HFF-Myc (cell line): ENCODE data around the gene TSC22D2.

Experiments used
- DNase-seq: peaks from one replicate; pipeline ENCODE4 v3.0.0-alpha.2; 2011; ENCODE audit warnings: low read depth; ENCODE audit errors: extremely low read depth
- H3K4me3 ChIP-seq: replicated peaks from 2 replicates; pipeline ENCODE4 v1.5.1; 2011; ENCODE audit warnings: low read depth, mild to moderate bottlenecking, control low read depth, low read length
- CTCF ChIP-seq: IDR thresholded peaks from 2 replicates; pipeline ENCODE4 v1.5.1; 2012; ENCODE audit warnings: mild to moderate bottlenecking, low read depth, low read length, control low read depth; ENCODE audit errors: missing control alignments

Gene TSC22D2

DNA sequence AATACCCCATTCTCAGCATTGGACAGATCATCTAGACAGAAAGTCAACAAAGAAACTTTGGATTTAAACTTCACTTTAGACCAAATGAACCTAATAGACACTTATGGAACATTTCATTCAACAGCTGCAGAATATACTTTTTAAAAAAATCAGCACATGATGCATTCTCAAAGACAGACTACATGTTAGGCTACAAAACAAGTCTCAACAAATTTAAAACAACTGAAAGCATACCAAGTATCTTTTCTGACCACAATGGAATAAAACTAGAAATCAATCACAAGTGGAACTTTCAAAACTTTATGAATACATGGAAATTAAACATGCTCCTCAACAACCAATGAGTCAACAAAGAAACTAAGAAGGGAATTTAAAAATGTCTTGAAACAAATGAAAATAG is 100.3 kb downstream of the TSC22D2 start:
- H3K4me3 ChIP-seq: no peak overlapping the region
- TF ChIP-seq CTCF: no peak
- DNase-seq: no peak

DNA sequence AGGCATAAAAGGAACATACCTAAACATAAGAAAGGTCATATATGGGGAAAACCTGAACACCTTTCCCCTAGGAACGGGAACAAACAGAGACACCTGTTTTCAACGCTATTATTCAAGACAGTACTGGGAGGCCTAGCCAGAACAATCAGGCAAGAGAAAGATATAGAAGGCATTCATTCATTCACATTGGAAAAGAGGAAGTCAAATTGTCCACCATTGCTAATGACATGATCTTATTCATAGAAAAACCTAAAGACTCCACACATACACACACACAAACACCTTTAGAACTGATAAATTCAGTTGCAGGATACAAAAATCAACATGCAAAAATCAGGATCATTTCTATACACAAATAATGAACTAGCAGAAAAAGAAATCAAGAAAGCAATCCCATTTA is 101.7 kb downstream of the TSC22D2 start:
- no peak for TF ChIP-seq CTCF
- DNase-seq: no peak
- H3K4me3 ChIP-seq: no peak overlapping the region

- no peak for TF ChIP-seq CTCF
- no peak overlapping the region for H3K4me3 ChIP-seq
These were observed 103.2 kb downstream of the TSC22D2 start for GRCh38 chr3:150511122-150511821.

GRCh38 chr3:150515210-150515609 is 107.1 kb downstream of the TSC22D2 start:
- no peak overlapping the region for H3K4me3 ChIP-seq
- TF ChIP-seq CTCF: no peak
- no peak for DNase-seq

More at GRCh38 chr3:150511122-150511821, 103.2 kb downstream of the TSC22D2 start:
- no peak for DNase-seq
